Measurements from ENCODE around the gene OR6C2.

DNA sequence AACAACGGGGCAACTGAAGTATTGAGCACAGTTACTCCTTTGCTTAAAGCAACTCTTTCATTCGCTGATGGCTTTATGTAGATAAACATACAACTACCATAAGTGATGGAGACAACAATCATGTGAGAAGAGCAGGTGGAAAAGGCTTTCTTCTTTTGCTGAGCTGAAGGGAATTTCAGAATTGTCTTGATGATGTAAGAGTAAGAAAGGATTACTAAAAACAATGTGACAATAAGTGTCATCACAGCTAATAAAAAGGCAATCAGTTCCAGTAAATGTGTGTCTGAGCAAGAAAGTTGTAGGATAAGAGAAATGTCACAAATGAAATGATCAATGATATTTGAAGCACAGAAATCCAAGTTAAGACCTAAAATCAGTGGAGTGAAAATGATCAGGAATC, 25.4 kb downstream of the OR6C2 start:
- TF ChIP-seq, protein P1, sequence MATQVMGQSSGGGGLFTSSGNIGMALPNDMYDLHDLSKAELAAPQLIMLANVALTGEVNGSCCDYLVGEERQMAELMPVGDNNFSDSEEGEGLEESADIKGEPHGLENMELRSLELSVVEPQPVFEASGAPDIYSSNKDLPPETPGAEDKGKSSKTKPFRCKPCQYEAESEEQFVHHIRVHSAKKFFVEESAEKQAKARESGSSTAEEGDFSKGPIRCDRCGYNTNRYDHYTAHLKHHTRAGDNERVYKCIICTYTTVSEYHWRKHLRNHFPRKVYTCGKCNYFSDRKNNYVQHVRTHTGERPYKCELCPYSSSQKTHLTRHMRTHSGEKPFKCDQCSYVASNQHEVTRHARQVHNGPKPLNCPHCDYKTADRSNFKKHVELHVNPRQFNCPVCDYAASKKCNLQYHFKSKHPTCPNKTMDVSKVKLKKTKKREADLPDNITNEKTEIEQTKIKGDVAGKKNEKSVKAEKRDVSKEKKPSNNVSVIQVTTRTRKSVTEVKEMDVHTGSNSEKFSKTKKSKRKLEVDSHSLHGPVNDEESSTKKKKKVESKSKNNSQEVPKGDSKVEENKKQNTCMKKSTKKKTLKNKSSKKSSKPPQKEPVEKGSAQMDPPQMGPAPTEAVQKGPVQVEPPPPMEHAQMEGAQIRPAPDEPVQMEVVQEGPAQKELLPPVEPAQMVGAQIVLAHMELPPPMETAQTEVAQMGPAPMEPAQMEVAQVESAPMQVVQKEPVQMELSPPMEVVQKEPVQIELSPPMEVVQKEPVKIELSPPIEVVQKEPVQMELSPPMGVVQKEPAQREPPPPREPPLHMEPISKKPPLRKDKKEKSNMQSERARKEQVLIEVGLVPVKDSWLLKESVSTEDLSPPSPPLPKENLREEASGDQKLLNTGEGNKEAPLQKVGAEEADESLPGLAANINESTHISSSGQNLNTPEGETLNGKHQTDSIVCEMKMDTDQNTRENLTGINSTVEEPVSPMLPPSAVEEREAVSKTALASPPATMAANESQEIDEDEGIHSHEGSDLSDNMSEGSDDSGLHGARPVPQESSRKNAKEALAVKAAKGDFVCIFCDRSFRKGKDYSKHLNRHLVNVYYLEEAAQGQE (tag by site-specific recombination; IDR thresholded peaks at IDR 0.05), result no peak
- TF ChIP-seq, protein P2, sequence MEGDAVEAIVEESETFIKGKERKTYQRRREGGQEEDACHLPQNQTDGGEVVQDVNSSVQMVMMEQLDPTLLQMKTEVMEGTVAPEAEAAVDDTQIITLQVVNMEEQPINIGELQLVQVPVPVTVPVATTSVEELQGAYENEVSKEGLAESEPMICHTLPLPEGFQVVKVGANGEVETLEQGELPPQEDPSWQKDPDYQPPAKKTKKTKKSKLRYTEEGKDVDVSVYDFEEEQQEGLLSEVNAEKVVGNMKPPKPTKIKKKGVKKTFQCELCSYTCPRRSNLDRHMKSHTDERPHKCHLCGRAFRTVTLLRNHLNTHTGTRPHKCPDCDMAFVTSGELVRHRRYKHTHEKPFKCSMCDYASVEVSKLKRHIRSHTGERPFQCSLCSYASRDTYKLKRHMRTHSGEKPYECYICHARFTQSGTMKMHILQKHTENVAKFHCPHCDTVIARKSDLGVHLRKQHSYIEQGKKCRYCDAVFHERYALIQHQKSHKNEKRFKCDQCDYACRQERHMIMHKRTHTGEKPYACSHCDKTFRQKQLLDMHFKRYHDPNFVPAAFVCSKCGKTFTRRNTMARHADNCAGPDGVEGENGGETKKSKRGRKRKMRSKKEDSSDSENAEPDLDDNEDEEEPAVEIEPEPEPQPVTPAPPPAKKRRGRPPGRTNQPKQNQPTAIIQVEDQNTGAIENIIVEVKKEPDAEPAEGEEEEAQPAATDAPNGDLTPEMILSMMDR (tag by site-specific recombination; IDR thresholded peaks at IDR 0.05), result no peak
- TF ChIP-seq, protein P3, sequence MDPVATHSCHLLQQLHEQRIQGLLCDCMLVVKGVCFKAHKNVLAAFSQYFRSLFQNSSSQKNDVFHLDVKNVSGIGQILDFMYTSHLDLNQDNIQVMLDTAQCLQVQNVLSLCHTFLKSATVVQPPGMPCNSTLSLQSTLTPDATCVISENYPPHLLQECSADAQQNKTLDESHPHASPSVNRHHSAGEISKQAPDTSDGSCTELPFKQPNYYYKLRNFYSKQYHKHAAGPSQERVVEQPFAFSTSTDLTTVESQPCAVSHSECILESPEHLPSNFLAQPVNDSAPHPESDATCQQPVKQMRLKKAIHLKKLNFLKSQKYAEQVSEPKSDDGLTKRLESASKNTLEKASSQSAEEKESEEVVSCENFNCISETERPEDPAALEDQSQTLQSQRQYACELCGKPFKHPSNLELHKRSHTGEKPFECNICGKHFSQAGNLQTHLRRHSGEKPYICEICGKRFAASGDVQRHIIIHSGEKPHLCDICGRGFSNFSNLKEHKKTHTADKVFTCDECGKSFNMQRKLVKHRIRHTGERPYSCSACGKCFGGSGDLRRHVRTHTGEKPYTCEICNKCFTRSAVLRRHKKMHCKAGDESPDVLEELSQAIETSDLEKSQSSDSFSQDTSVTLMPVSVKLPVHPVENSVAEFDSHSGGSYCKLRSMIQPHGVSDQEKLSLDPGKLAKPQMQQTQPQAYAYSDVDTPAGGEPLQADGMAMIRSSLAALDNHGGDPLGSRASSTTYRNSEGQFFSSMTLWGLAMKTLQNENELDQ (tag by site-specific recombination; IDR thresholded peaks at IDR 0.05; ENCODE audit: low read depth), result no peak
- no peak for TF ChIP-seq ZNF302 (tag by site-specific recombination; IDR thresholded peaks at IDR 0.05; ENCODE audit: low read depth)
- TF ChIP-seq, protein P4, sequence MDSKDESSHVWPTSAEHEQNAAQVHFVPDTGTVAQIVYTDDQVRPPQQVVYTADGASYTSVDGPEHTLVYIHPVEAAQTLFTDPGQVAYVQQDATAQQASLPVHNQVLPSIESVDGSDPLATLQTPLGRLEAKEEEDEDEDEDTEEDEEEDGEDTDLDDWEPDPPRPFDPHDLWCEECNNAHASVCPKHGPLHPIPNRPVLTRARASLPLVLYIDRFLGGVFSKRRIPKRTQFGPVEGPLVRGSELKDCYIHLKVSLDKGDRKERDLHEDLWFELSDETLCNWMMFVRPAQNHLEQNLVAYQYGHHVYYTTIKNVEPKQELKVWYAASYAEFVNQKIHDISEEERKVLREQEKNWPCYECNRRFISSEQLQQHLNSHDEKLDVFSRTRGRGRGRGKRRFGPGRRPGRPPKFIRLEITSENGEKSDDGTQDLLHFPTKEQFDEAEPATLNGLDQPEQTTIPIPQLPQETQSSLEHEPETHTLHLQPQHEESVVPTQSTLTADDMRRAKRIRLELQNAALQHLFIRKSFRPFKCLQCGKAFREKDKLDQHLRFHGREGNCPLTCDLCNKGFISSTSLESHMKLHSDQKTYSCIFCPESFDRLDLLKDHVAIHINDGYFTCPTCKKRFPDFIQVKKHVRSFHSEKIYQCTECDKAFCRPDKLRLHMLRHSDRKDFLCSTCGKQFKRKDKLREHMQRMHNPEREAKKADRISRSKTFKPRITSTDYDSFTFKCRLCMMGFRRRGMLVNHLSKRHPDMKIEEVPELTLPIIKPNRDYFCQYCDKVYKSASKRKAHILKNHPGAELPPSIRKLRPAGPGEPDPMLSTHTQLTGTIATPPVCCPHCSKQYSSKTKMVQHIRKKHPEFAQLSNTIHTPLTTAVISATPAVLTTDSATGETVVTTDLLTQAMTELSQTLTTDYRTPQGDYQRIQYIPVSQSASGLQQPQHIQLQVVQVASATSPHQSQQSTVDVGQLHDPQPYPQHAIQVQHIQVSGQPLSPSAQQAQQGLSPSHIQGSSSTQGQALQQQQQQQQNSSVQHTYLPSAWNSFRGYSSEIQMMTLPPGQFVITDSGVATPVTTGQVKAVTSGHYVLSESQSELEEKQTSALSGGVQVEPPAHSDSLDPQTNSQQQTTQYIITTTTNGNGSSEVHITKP (tag by site-specific recombination; IDR thresholded peaks at IDR 0.05), result no peak
- no peak for TF ChIP-seq HOXA7 (CRISPR knock-in tag; IDR thresholded peaks at IDR 0.05; ENCODE audit: borderline replicate concordance)
- TF ChIP-seq SETDB1 (IDR thresholded peaks at IDR 0.05; ENCODE audit: insufficient read length, low read length), result no peak
- no peak for TF ChIP-seq ZNF747 (tag by site-specific recombination; IDR thresholded peaks at IDR 0.05)
- TF ChIP-seq ZNF626 (tag by site-specific recombination; IDR thresholded peaks at IDR 0.05), result no peak
- no peak for TF ChIP-seq ZNF394 (tag by site-specific recombination; IDR thresholded peaks at IDR 0.05; ENCODE audit: borderline replicate concordance)
- TF ChIP-seq ZNF423 (tag by site-specific recombination; IDR thresholded peaks at IDR 0.05), result no peak

All from HEK293 (cell line).